Posterior cingulate gyrus (tissue), 11 donors: ENCODE data around the gene JAG2.
"Not testable (repeated sequence)": the region's sequence is repeated elsewhere in the genome, so short reads cannot be mapped to it uniquely, and the experiment has no call there.

Experiments used
- DNase-seq, 10 donors: peaks; one replicate each; pipeline versions ENCODE4 v3.0.0 to v3.0.0-alpha.2; 2020 to 2021; ENCODE audit warnings: mixed read lengths in 3 of 10
- intact Hi-C: fragments of 100-400 bp; cut with DNase I; formaldehyde crosslinking; loops from one replicate; pipeline ENCODE4 v1.15.1; 2023

Gene JAG2

GRCh38 chr14:105126126-105126980, 42.2 kb downstream of the JAG2 start:
- intact Hi-C loops, result no loop called here
- peak in 1 of 10 donors; percentile 65 for DNase-seq

- no peak for DNase-seq
- intact Hi-C loops, result no loop called here
Measured at GRCh38 chr14:105124823-105125222, 43.8 kb downstream of the JAG2 start.

GRCh38 chr14:105123981-105124765, 44.4 kb downstream of the JAG2 start:
- DNase-seq, result no peak
- intact Hi-C loops, result no loop called here

- intact Hi-C loops, result no loop called here
- DNase-seq, result no peak
Measured at GRCh38 chr14:105123064-105123665, 45.4 kb downstream of the JAG2 start.

- DNase-seq, result no peak
- intact Hi-C loops, result no loop called here
Measured at GRCh38 chr14:105120056-105120455, 48.5 kb downstream of the JAG2 start.

GRCh38 chr14:105119408-105120025, 49.1 kb downstream of the JAG2 start:
- intact Hi-C loops, result no loop called here
- DNase-seq, result peak in 1 of 10 donors; percentile 40

- intact Hi-C loops, result no loop called here
- peak in 1 of 10 donors; percentile 73 for DNase-seq
Measured at GRCh38 chr14:105118646-105119407, 49.7 kb downstream of the JAG2 start.

- intact Hi-C loops, result no loop called here
Measured at GRCh38 chr14:105117710-105118385, 50.7 kb downstream of the JAG2 start.

GRCh38 chr14:105117257-105117646, 51.3 kb downstream of the JAG2 start:
- peak in 1 of 10 donors; percentile 52 for DNase-seq
- intact Hi-C loops, result no loop called here

More at GRCh38 chr14:105117710-105118385, 50.7 kb downstream of the JAG2 start:
- DNase-seq, result peak in 1 of 10 donors; percentile 20

- intact Hi-C loops, result no loop called here
- DNase-seq, result no peak
Measured at GRCh38 chr14:105116451-105117256, 51.9 kb downstream of the JAG2 start.

GRCh38 chr14:105109243-105109642, 59.3 kb downstream of the JAG2 start:
- intact Hi-C loops, result not testable (repeated sequence)
- DNase-seq, result peak in 1 of 10 donors; percentile 7

GRCh38 chr14:105108516-105108864, 60.1 kb downstream of the JAG2 start:
- peak in 1 of 10 donors; percentile 5 for DNase-seq
- intact Hi-C loops, result no loop called here

- intact Hi-C loops, result no loop called here
- DNase-seq, result peak in 1 of 10 donors; percentile 9
Measured at GRCh38 chr14:105107781-105108515, 60.6 kb downstream of the JAG2 start.

GRCh38 chr14:105107351-105107750, 61.2 kb downstream of the JAG2 start:
- DNase-seq, result no peak
- intact Hi-C loops, result no loop called here

- intact Hi-C loops, result no loop called here
- no peak for DNase-seq
Measured at GRCh38 chr14:105105158-105105557, 63.4 kb downstream of the JAG2 start.

- DNase-seq, result no peak
- intact Hi-C loops, result no loop called here
Measured at GRCh38 chr14:105102893-105103292, 65.7 kb downstream of the JAG2 start.

GRCh38 chr14:105102361-105102870, 66.2 kb downstream of the JAG2 start:
- no peak for DNase-seq
- intact Hi-C loops, result no loop called here

GRCh38 chr14:105100910-105101309, 67.7 kb downstream of the JAG2 start:
- intact Hi-C loops, result no loop called here
- no peak for DNase-seq
